ENCODE measurements around the gene SERINC5.
"Not testable (repeated sequence)": the region's sequence is repeated elsewhere in the genome, so short reads cannot be mapped to it uniquely, and the experiment has no call there.

SERINC5 gene

DNA sequence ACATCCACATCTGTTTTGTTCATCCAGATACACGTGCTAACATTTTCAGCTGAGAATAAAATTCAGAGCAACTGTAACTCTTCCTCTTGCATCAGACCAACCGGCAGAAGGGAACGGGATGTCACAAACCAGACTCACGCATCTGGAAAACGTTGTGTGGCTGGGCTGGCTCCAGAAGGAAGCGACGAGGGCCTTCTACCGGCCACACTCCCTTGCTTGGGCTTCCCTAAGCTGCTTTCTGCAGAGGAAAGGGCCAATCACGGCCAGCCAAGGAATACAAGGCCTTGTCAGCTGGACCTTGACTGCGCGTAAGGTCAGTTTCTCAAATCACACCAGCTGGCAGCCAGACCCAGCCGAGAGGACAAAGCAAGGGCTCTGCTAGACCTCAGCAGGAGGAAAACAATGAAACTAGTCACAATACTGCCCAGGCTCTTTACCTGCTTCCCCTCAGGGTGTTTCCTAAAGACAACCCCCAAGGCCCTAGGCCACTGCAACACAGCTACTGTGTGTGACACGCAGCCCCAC is 114.6 kb downstream of the SERINC5 start:
- H3K36me3 ChIP-seq: peaks cover 8% of the 10 kb centered on the region
- TF ChIP-seq, protein P1, sequence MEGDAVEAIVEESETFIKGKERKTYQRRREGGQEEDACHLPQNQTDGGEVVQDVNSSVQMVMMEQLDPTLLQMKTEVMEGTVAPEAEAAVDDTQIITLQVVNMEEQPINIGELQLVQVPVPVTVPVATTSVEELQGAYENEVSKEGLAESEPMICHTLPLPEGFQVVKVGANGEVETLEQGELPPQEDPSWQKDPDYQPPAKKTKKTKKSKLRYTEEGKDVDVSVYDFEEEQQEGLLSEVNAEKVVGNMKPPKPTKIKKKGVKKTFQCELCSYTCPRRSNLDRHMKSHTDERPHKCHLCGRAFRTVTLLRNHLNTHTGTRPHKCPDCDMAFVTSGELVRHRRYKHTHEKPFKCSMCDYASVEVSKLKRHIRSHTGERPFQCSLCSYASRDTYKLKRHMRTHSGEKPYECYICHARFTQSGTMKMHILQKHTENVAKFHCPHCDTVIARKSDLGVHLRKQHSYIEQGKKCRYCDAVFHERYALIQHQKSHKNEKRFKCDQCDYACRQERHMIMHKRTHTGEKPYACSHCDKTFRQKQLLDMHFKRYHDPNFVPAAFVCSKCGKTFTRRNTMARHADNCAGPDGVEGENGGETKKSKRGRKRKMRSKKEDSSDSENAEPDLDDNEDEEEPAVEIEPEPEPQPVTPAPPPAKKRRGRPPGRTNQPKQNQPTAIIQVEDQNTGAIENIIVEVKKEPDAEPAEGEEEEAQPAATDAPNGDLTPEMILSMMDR (IDR thresholded peaks at IDR 0.05; ENCODE audit: low read depth, low read length): peak; percentile 19; the same call in 1 of the 2 replicates
- peak; percentile 73 for DNase-seq

DNA sequence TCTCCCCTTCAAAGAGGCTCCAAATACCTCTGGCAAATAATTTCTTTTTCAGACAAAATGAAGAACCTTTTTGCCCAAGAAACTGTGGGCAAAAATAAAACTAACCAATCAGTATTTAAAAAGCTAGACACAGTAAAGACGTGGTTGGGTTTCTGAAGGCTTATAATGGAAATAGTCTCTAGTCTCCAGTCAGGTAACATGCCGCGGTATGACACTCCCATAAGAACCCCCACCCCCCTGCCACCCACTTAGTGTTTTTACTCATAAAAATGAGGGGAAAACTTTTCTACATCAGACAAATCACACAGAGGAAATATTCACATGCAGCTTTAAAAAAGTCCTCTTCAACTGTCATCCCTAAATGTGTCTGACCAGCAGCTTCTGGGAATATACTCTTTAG is 115.4 kb downstream of the SERINC5 start:
- no peak overlapping the region for H3K4me3 ChIP-seq (ENCODE audit: low read depth, low read length)
- peaks cover under 1% of the 10 kb centered on the region for H3K36me3 ChIP-seq
- no peaks in the 10 kb centered on the region for H3K27me3 ChIP-seq
- no peaks in the 10 kb centered on the region for H3K9me3 ChIP-seq
- H3K4me1 ChIP-seq: peaks cover 37% of the 10 kb centered on the region
- TF ChIP-seq, protein P1 (IDR thresholded peaks at IDR 0.05; ENCODE audit: low read depth, low read length): no peak
- DNase-seq: no peak

More for the DNA sequence above, 114.6 kb downstream of the SERINC5 start:
- Histone ChIP-seq H3K27me3 (no peaks in the 10 kb centered on the region), H3K4me1 (peaks cover 37% of the 10 kb centered on the region), H3K9me3 (no peaks in the 10 kb centered on the region), H3K4me3 (ENCODE audit: low read depth, low read length) (no peak overlapping the region)

DNA sequence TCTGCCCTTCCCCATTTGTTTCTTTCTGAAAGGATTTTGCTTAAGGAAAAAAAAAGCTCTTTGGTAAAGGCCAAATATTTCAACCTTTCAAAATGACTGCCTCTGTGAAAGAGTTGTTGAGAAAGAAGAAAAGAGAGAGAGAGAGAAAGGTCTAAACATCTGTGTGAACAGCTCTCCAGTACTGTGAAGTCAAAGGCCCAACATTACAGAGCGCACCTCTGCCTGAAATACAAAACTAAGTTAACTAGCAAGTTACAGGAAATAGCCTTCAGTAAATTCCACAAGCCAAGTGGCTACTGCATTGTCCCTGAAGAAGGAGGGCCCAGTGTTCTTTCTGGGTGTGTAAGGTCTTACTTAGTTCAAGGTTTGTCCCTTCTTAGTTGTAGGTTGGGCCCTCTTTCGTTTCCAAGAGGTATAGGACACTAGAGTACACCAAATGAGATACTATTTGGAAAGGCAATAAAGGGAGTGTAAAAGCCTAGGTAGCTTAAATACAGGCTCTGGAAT is 116.3 kb downstream of the SERINC5 start:
- no peak for DNase-seq
- Histone ChIP-seq H3K27me3 (no peaks in the 10 kb centered on the region), H3K36me3 (no peaks in the 10 kb centered on the region; the same call in 1 of the 2 replicates), H3K9me3 (no peaks in the 10 kb centered on the region), H3K4me3 (ENCODE audit: low read depth, low read length) (no peak overlapping the region), H3K4me1 (peaks cover 36% of the 10 kb centered on the region)
- TF ChIP-seq, protein P1 (IDR thresholded peaks at IDR 0.05; ENCODE audit: low read depth, low read length): no peak

DNA sequence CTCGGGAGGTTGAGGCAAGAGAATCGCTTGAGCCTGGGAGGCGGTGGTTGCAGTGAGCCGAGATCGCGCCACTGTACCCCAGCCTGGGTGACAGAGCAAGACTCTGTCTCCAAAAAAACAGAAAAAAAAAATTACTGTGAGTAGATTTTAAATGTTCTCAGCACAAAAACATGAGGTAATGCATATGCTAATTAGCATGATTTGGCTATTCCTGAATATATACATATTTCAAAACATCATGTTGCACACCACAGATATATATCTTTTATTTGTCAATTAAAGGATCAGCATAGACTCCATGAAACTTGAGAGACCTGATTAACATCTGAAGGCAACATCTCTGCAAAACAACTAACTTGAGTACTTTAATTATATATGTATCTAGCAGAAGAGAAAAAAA is 117.4 kb downstream of the SERINC5 start:
- Histone ChIP-seq H3K36me3 (no peaks in the 10 kb centered on the region), H3K4me1 (peaks cover 26% of the 10 kb centered on the region), H3K9me3 (no peaks in the 10 kb centered on the region), H3K4me3 (ENCODE audit: low read depth, low read length) (no peak overlapping the region), H3K27me3 (no peaks in the 10 kb centered on the region)
- DNase-seq: no peak
- TF ChIP-seq, protein P1 (IDR thresholded peaks at IDR 0.05; ENCODE audit: low read depth, low read length): no peak

DNA sequence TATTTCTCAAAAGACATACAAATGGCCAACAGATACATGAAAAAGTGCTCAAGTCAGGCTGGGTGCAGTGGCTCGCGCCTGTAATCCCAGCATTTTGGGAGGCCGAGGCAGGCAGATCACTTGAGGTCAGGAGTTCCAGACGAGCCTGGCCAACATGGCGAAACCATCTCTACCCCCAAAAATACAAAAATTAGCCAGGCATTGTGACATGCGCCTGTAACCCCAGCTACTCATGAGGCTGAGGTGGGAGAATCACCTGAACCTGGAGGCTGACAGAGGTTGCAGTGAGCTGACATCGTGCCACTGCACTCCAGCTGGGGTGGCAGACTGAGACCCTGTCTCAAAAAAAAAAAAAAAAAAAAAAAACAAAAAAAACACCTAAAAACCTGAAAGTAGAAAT is 119.0 kb downstream of the SERINC5 start:
- not testable (repeated sequence) for H3K27me3 ChIP-seq; H3K4me3 ChIP-seq (ENCODE audit: low read depth, low read length); H3K9me3 ChIP-seq; DNase-seq; H3K36me3 ChIP-seq
- H3K4me1 ChIP-seq: peaks cover 14% of the 10 kb centered on the region

DNA sequence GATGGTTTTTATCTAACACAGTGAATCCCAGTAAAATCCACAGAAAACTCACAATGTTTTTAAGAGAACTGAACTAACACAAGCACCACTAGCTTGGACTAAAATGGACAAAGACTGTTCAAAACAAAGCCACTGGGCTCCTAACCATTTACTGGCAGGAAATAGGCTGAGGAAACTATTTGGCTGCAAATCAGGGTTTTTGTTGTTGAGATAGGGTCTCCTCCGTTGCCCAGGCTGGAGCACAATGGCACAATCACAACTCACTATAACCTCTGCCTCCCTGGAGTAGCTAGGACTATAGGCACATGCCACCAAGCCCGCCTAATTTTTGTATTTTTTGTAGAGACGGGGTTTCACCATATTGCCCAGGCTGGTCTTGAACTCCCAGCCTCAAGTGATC is 121.0 kb downstream of the SERINC5 start:
- H3K9me3 ChIP-seq: no peaks in the 10 kb centered on the region; the same call in 1 of the 2 replicates
- no peak for DNase-seq
- TF ChIP-seq, protein P1 (IDR thresholded peaks at IDR 0.05; ENCODE audit: low read depth, low read length): no peak
- H3K36me3 ChIP-seq: no peaks in the 10 kb centered on the region
- H3K4me3 ChIP-seq (ENCODE audit: low read depth, low read length): no peak overlapping the region
- H3K4me1 ChIP-seq: no peaks in the 10 kb centered on the region
- H3K27me3 ChIP-seq: no peaks in the 10 kb centered on the region
